ENCODE data around the gene YES1.
"Not testable (repeated sequence)": the region's sequence is repeated elsewhere in the genome, so short reads cannot be mapped to it uniquely, and the experiment has no call there.

- TF ChIP-seq, protein P1, sequence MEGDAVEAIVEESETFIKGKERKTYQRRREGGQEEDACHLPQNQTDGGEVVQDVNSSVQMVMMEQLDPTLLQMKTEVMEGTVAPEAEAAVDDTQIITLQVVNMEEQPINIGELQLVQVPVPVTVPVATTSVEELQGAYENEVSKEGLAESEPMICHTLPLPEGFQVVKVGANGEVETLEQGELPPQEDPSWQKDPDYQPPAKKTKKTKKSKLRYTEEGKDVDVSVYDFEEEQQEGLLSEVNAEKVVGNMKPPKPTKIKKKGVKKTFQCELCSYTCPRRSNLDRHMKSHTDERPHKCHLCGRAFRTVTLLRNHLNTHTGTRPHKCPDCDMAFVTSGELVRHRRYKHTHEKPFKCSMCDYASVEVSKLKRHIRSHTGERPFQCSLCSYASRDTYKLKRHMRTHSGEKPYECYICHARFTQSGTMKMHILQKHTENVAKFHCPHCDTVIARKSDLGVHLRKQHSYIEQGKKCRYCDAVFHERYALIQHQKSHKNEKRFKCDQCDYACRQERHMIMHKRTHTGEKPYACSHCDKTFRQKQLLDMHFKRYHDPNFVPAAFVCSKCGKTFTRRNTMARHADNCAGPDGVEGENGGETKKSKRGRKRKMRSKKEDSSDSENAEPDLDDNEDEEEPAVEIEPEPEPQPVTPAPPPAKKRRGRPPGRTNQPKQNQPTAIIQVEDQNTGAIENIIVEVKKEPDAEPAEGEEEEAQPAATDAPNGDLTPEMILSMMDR (IDR thresholded peaks at IDR 0.05), result not testable (repeated sequence)
- TF ChIP-seq POLR2A (IDR thresholded peaks at IDR 0.05), result not testable (repeated sequence)
Measured at GRCh38 chr18:795383-795782, 16.7 kb downstream of the YES1 start.

Measured in prostate gland (tissue), 2 donors.